Transverse colon (tissue), 4 donors: ENCODE data around the gene STK32C.

Experiments
- CTCF ChIP-seq, 5 experiments: fragments of 200-600 bp in 3 of 5; fragments of 450-650 bp in 2 of 5; sonication (generic) in 3 of 5; IDR thresholded peaks; 1 replicate in 2 of 5; 2 replicates in 3 of 5; pipeline ENCODE4 v1.5.1; 2016 to 2017; ENCODE audit warnings: antibody characterized with exemption in 5 of 5, inconsistent platforms in 3 of 5, mild to moderate bottlenecking in 2 of 5, moderate library complexity in 1 of 5
- EP300 ChIP-seq: sonication (generic); formaldehyde crosslinking; IDR thresholded peaks from one replicate; pipeline ENCODE4 v1.6.1; 2017; ENCODE audit warnings: antibody characterized with exemption, low read depth
- POLR2A ChIP-seq: fragments of 450-650 bp; IDR thresholded peaks from one replicate; pipeline ENCODE4 v1.6.1; 2016; ENCODE audit warnings: antibody characterized with exemption, mild to moderate bottlenecking, moderate library complexity
- POLR2AphosphoS5 ChIP-seq, 3 donors: sonication (generic); formaldehyde crosslinking; IDR thresholded peaks; one replicate each; pipeline ENCODE4 v1.6.1; 2016; ENCODE audit warnings: antibody characterized with exemption in 3 of 3

GRCh38 chr10:132234860-132235259 is 72.9 kb downstream of the STK32C start:
- TF ChIP-seq POLR2AphosphoS5 (IDR thresholded peaks at IDR 0.05), result no peak
- no peak for TF ChIP-seq POLR2A
- no peak for TF ChIP-seq CTCF (IDR thresholded peaks at IDR 0.05)
- TF ChIP-seq EP300, result no peak
